Cardiac fibroblast (primary cell): ENCODE measurements around the gene TCHHL1.

Experiments used
- DNase-seq, 2 donors: peaks; one replicate each; pipeline versions ENCODE4 v3.0.0 to v3.0.0-alpha.2; 2010; ENCODE audit warnings: low read depth in 2 of 2
- H3K4me3 ChIP-seq, 2 donors: replicated peaks in 1 of 2; 1 replicate in 1 of 2; 2 replicates in 1 of 2; pipeline ENCODE4 v1.5.1; 2011; ENCODE audit warnings: low read depth in 2 of 2, low read length in 2 of 2, mild to moderate bottlenecking in 2 of 2, moderate library complexity in 1 of 2
- TF ChIP-seq, protein P1 (sequence below): IDR thresholded peaks from one replicate; pipeline ENCODE4 v1.5.1; 2011; ENCODE audit warnings: low read depth, mild to moderate bottlenecking, low read length, inconsistent platforms

Gene TCHHL1

DNA sequence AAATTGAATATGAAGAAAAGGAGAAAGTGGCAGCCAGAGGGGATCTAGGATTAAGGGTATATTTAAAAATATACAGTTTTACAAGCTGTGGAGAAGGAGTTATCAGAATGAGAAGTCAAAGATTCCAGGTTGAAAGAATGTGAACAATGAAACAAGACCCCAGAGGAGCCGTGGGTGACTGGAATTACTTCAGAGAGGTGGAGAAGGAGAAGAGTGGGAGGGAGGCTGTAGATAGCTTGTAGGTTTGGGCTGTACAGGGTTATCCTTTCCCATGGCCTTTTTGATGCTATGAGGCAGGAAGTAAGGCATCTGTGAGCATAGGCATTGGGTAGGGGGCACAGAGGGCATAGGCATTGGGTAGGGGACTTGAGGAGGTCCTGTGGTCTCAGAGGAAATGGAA is 46.8 kb downstream of the TCHHL1 start:
- TF ChIP-seq, protein P1, sequence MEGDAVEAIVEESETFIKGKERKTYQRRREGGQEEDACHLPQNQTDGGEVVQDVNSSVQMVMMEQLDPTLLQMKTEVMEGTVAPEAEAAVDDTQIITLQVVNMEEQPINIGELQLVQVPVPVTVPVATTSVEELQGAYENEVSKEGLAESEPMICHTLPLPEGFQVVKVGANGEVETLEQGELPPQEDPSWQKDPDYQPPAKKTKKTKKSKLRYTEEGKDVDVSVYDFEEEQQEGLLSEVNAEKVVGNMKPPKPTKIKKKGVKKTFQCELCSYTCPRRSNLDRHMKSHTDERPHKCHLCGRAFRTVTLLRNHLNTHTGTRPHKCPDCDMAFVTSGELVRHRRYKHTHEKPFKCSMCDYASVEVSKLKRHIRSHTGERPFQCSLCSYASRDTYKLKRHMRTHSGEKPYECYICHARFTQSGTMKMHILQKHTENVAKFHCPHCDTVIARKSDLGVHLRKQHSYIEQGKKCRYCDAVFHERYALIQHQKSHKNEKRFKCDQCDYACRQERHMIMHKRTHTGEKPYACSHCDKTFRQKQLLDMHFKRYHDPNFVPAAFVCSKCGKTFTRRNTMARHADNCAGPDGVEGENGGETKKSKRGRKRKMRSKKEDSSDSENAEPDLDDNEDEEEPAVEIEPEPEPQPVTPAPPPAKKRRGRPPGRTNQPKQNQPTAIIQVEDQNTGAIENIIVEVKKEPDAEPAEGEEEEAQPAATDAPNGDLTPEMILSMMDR: no peak
- no peak for DNase-seq
- no peak overlapping the region for H3K4me3 ChIP-seq

DNA sequence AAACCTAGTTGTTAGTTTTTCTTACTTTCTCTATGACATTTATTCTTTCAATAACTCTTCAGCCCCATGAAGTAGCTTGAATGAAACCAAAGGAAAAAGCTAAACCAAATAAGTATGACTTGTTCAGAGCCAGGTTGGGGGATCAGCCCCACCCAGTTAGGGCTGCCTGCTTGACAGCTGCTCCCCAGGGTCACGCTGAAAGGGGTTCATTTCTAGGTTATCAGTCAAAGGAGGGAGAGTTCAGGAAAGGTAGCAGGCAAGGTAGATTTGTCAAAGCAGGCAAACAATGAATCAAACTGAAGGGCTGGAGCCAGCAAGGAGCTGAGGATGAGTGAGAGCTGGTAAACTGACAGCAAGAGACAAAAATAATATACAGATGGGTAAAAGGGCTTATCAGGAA is 49.0 kb downstream of the TCHHL1 start:
- no peak overlapping the region for H3K4me3 ChIP-seq
- TF ChIP-seq, protein P1: no peak
- DNase-seq: no peak

DNA sequence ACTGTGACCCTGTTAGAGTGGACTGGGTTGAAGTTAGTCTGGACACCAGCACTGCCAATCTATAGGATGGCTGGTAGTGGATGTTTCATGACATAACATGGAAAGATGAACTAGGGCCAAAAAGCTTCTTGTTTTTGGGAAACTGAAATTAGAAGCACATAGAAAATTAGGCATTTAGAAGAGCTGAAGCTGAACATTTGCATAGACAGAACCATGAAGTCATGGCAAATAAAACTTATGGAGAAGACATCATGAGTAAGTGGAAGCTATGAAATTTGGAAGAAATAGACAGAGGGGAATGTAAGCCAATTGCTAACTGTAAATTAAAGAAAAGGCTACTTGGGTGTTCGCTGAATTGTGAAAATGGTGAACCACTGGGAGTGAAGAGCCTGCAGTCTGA is 49.4 kb downstream of the TCHHL1 start:
- TF ChIP-seq, protein P1: no peak
- no peak for DNase-seq
- no peak overlapping the region for H3K4me3 ChIP-seq

DNA sequence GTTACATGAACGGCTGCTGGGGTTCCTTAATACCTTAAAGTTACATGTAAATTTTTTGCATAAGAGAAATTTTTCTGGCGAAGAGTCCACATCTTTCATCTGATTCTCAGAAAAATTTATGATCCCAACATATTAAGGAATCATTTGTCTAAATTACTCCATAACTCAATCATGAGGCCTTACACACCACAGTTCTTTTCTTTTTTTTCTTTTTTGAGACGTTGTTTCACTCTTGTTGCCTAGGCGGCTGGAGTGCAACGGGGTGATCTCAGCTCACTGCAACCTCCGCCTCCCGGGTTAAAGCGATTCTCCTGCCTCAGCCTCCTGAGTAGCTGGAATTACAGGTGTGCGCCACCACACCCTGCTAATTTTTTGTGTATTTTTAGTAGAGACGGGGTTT is 50.0 kb downstream of the TCHHL1 start:
- H3K4me3 ChIP-seq: no peak overlapping the region
- TF ChIP-seq, protein P1: no peak
- DNase-seq: no peak

DNA sequence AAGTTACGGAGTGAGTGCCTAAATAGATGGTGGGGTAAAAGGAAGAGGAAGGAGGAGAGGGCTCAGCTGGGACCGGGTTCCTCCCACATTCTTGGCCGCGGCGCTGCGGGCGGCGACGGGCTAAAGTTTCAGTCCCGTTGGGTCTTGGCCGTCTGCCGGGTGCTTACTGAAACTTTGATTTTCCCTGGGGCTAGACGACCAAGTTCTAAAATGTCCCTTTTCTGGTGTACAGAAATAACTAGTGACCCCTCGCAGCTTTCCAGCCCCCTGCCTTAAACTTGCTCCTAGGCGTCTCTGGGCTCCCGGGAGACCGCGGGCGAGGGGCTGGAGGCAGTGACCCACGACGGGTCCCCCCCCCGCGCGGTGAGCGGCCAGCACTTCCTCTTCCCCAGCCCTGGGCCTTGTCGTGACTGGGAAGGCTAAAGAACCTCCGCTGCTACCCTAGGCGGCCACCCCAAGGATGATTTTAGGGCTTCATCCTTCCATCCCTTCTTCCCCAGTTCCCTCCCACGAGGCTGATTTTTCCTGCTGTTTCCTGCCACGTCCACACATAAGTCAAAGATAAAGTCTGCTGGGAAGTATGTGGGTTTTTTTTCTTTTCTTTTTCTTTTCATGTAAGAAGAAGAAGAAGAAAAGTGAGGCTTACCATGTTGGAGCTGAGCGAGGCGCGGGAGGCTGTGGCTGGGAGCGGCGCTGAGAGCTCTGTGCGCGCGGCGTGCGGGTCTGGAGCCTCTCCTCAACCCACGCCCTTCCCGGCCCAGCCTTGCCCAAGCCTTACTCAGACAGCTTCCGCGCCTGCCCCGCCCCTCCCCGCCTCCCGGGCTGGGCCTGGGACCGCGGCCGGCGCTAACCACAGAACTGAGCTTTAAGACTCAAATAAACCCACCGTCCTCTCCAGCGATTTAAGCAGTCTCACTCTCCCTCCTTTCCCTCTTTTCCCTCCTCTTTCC is 52.3 kb downstream of the TCHHL1 start, which contains the start of gene S100A11:
Gene S100A11 (minus strand): TSS at position 738 of the 950 bp plus-strand sequence. CDS start 89 bp downstream, at position 649.
- peak; percentile 89 to 90 for DNase-seq
- TF ChIP-seq, protein P1: no peak

DNA sequence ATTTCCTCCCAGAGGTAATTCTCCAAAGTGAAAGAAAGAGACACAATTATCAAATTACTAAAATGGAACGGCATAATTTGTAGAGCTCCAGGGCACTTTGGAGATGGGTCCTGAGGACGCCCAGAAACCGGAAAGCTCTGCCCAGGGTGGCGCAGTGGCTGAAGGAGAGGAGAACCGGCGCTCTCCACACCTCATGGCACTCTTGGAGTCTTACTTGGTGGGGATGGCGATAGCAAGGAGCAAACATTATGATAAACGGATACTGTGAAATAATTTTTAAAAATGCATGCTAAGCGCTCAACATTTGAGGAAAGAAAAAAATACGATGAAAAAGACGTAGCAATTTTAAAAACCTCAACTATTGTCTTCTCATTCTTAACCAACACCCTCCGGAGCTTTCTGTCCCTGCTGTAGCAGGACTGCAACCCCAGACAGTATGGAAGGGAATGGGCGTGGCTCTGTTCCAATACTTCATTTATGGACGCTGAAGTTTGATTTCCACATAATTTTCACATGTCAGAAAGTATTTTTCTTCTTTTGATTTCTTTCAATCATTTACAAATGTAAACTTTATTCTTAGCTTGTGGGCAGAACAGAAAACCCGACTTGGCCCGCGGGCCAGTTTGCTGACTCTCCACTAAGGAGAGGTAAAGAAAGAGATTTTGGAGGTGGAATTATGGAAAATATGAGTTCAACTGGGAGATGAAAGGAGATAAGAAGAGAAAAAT is 53.2 kb downstream of the TCHHL1 start:
- TF ChIP-seq, protein P1: no peak
- DNase-seq: peak; percentile 41 to 47
- peak overlapping the region; percentile 83 to 84 for H3K4me3 ChIP-seq

More for the DNA sequence above, 52.3 kb downstream of the TCHHL1 start, which contains the start of gene S100A11:
- H3K4me3 ChIP-seq: peak within 1 kb of the TSS; percentile 83 to 84
